SU-DHL-6 (cell line): ENCODE results near the gene PER3.

Experiments
- H2AFZ ChIP-seq: fragments of 200-600 bp; sonication (generic); 2 replicates; pipeline ENCODE4 v1.6.1; 2014; ENCODE audit warnings: low read depth, mild to moderate bottlenecking, moderate library complexity, mixed read lengths, antibody characterized with exemption, low read length; ENCODE audit not compliant: severe bottlenecking
- H3F3A ChIP-seq: fragments of 200-600 bp; shearing (Covaris generic); 2 replicates; pipeline ENCODE4 v1.6.0; 2016; ENCODE audit warnings: antibody characterized with exemption, mild to moderate bottlenecking; ENCODE audit not compliant: insufficient read depth
- H3K27ac ChIP-seq: fragments of 200-600 bp; sonication (generic); 2 replicates; pipeline ENCODE4 v1.5.1; 2016; ENCODE audit warnings: low read depth, mild to moderate bottlenecking, low read length, moderate library complexity, mixed read lengths
- H3K27me3 ChIP-seq: fragments of 200-600 bp; sonication (generic), shearing (Covaris generic); 2 replicates; pipeline ENCODE4 v1.6.0; 2014; ENCODE audit warnings: mild to moderate bottlenecking, low read length
- H3K36me3 ChIP-seq: fragments of 200-600 bp; sonication (generic); 2 replicates; pipeline ENCODE4 v1.6.1; 2014; ENCODE audit warnings: mild to moderate bottlenecking, low read length, mixed read lengths
- H3K4me2 ChIP-seq: fragments of 300-600, 200-600 bp; shearing (Covaris generic), sonication (generic); 2 replicates; pipeline ENCODE4 v1.6.0; 2014; ENCODE audit warnings: low read length, low read depth, mild to moderate bottlenecking; ENCODE audit not compliant: poor library complexity, severe bottlenecking
- H3K4me3 ChIP-seq: fragments of 200-600 bp; sonication (generic); 2 replicates; pipeline ENCODE4 v1.5.1; 2014; ENCODE audit warnings: antibody characterized with exemption, low read length, mild to moderate bottlenecking, mixed read lengths; ENCODE audit not compliant: insufficient read depth, poor library complexity, severe bottlenecking
- H3K79me2 ChIP-seq: fragments of 200-600 bp; sonication (generic); 2 replicates; pipeline ENCODE4 v1.6.1; 2014; ENCODE audit warnings: mild to moderate bottlenecking, low read length, moderate library complexity; ENCODE audit not compliant: insufficient read depth
- H3K9ac ChIP-seq: fragments of 200-600 bp; sonication (generic); 2 replicates; pipeline ENCODE4 v1.7.0; 2014; ENCODE audit warnings: mild to moderate bottlenecking, low read length
- H3K9me2 ChIP-seq: fragments of 200-600 bp; sonication (generic); replicated peaks from 2 replicates; pipeline ENCODE4 v1.6.1; 2014; ENCODE audit warnings: low read length; ENCODE audit not compliant: insufficient read depth
- H3K9me3 ChIP-seq: fragments of 200-600 bp; sonication (generic); 2 replicates; pipeline ENCODE4 v1.6.1; 2014; ENCODE audit warnings: low read length, mixed read lengths; ENCODE audit not compliant: insufficient read depth
- H4K20me1 ChIP-seq: fragments of 200-600 bp; sonication (generic); 2 replicates; pipeline ENCODE4 v1.6.1; 2014; ENCODE audit warnings: low read depth, mild to moderate bottlenecking, antibody characterized with exemption, low read length, moderate library complexity, mixed read lengths
- CTCF ChIP-seq: fragments of 200-600 bp; sonication (generic); IDR thresholded peaks from one replicate; pipeline ENCODE4 v1.5.1; 2017; ENCODE audit warnings: antibody characterized with exemption, mild to moderate bottlenecking, low read length, moderate library complexity; ENCODE audit not compliant: insufficient read depth, poor library complexity, severe bottlenecking
- EZH2phosphoT487 ChIP-seq: fragments of 200-600 bp; sonication (generic), shearing (Covaris generic); conservative IDR thresholded peaks from 2 replicates; pipeline ENCODE4 v1.6.1; 2018; ENCODE audit warnings: mild to moderate bottlenecking, antibody characterized with exemption, low read length, moderate library complexity, mixed read lengths

PER3 gene

GRCh38 chr1:7744882-7745281 is 39.2 kb upstream of the PER3 start:
- H4K20me1 ChIP-seq, result no peaks in the 10 kb centered on the region
- no peak overlapping the region for H3K9ac ChIP-seq
- no peaks in the 10 kb centered on the region for H3F3A ChIP-seq
- H3K9me3 ChIP-seq, result no peaks in the 10 kb centered on the region
- no peak overlapping the region for H2AFZ ChIP-seq
- TF ChIP-seq EZH2phosphoT487 (no peak), CTCF (no peak)
- H3K36me3 ChIP-seq, result no peaks in the 10 kb centered on the region
- H3K4me3 ChIP-seq, result no peak overlapping the region
- H3K27ac ChIP-seq, result no peak overlapping the region
- no peaks in the 10 kb centered on the region for H3K27me3 ChIP-seq
- no peak overlapping the region for H3K4me2 ChIP-seq
- H3K79me2 ChIP-seq, result no peaks in the 10 kb centered on the region
- no peaks in the 10 kb centered on the region for H3K9me2 ChIP-seq

- Histone ChIP-seq H3K9me2 (no peaks in the 10 kb centered on the region), H2AFZ (no peak overlapping the region), H3K36me3 (no peaks in the 10 kb centered on the region), H4K20me1 (no peaks in the 10 kb centered on the region), H3F3A (no peaks in the 10 kb centered on the region), H3K27me3 (no peaks in the 10 kb centered on the region), H3K27ac (no peak overlapping the region), H3K4me2 (no peak overlapping the region), H3K4me3 (no peak overlapping the region), H3K79me2 (no peaks in the 10 kb centered on the region), H3K9me3 (no peaks in the 10 kb centered on the region), H3K9ac (no peak overlapping the region)
- TF ChIP-seq CTCF (no peak), EZH2phosphoT487 (no peak)
These were observed 38.3 kb upstream of the PER3 start for GRCh38 chr1:7745783-7746182.

- H3F3A ChIP-seq, result no peaks in the 10 kb centered on the region
- H3K36me3 ChIP-seq, result no peaks in the 10 kb centered on the region
- H3K27me3 ChIP-seq, result no peaks in the 10 kb centered on the region
- H3K4me3 ChIP-seq, result no peak overlapping the region
- no peak overlapping the region for H3K27ac ChIP-seq
- H3K9me3 ChIP-seq, result no peaks in the 10 kb centered on the region
- TF ChIP-seq EZH2phosphoT487, result no peak
- TF ChIP-seq CTCF, result no peak
- H3K79me2 ChIP-seq, result no peaks in the 10 kb centered on the region
- no peak overlapping the region for H3K9ac ChIP-seq
- no peaks in the 10 kb centered on the region for H3K9me2 ChIP-seq
- H2AFZ ChIP-seq, result no peak overlapping the region
- no peak overlapping the region for H3K4me2 ChIP-seq
- H4K20me1 ChIP-seq, result no peaks in the 10 kb centered on the region
These were observed 36.5 kb upstream of the PER3 start for GRCh38 chr1:7747605-7748004.

DNA sequence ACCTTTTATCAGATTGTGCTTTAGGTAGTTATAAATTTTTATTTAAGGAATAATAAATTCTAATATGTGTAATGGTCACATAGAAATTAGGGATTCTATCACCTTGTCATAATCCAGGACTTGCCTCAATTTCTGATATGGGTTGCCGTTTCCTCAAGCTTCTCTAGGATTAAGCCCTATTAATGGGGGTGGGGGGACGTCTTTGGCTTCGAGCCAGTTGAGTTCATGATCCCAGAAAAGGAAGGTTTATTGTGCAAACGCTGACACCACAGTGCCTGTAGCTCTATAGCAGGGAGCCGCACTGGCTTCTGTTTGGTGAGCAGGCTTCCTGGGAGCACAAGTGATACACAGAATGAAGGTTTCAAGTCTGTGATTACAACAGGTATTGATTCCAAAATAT is 35.0 kb upstream of the PER3 start:
- Histone ChIP-seq H4K20me1 (no peaks in the 10 kb centered on the region), H3K9me2 (no peaks in the 10 kb centered on the region), H3K4me2 (no peak overlapping the region), H3K4me3 (no peak overlapping the region), H2AFZ (no peak overlapping the region), H3F3A (no peaks in the 10 kb centered on the region), H3K79me2 (no peaks in the 10 kb centered on the region), H3K9me3 (no peaks in the 10 kb centered on the region), H3K27ac (no peak overlapping the region), H3K36me3 (no peaks in the 10 kb centered on the region), H3K27me3 (no peaks in the 10 kb centered on the region), H3K9ac (no peak overlapping the region)
- TF ChIP-seq EZH2phosphoT487, result no peak
- no peak for TF ChIP-seq CTCF
